NCI-H128 (cell line): ENCODE measurements around the gene CALU.

Source experiments
- DNase-seq: peaks from one replicate; lab custom pipeline; 2025; ENCODE audit not compliant: unreplicated experiment; lab: John Stamatoyannopoulos, UW

The CALU gene

GRCh38 chr7:128724743-128725142 lies 14.4 kb upstream of the CALU start:
- DNase-seq: no peak

- no peak for DNase-seq
Measured at GRCh38 chr7:128725531-128725930, 13.6 kb upstream of the CALU start.

- no peak for DNase-seq
Measured at GRCh38 chr7:128726059-128726736, 13.0 kb upstream of the CALU start.

- no peak for DNase-seq
Measured at GRCh38 chr7:128726737-128727072, 12.5 kb upstream of the CALU start.

GRCh38 chr7:128727239-128727638 lies 11.9 kb upstream of the CALU start:
- no peak for DNase-seq

GRCh38 chr7:128728598-128728997 lies 10.6 kb upstream of the CALU start:
- no peak for DNase-seq

GRCh38 chr7:128729494-128729893 lies 9.7 kb upstream of the CALU start:
- no peak for DNase-seq

GRCh38 chr7:128731184-128731583 lies 8.0 kb upstream of the CALU start:
- no peak for DNase-seq

- no peak for DNase-seq
Measured at GRCh38 chr7:128732521-128733277, 6.5 kb upstream of the CALU start.

GRCh38 chr7:128733278-128733645 lies 5.9 kb upstream of the CALU start:
- DNase-seq: no peak

- no peak for DNase-seq
Measured at GRCh38 chr7:128734890-128735289, 4.3 kb upstream of the CALU start.

- no peak for DNase-seq
Measured at GRCh38 chr7:128735436-128735835, 3.7 kb upstream of the CALU start.

GRCh38 chr7:128737441-128737840 lies 1.7 kb upstream of the CALU start:
- no peak for DNase-seq

GRCh38 chr7:128737867-128738385 lies 1.2 kb upstream of the CALU start:
- DNase-seq: no peak

- DNase-seq: peak; percentile 44
Measured at GRCh38 chr7:128738570-128739047, 550 bp upstream of the CALU start.

GRCh38 chr7:128739990-128740682 lies 977 bp downstream of the CALU start:
- DNase-seq: no peak

- DNase-seq: no peak
Measured at GRCh38 chr7:128740996-128741395, 1.8 kb downstream of the CALU start.

- no peak for DNase-seq
Measured at GRCh38 chr7:128741491-128741890, 2.3 kb downstream of the CALU start.

- no peak for DNase-seq
Measured at GRCh38 chr7:128742206-128742605, 3.0 kb downstream of the CALU start.

- DNase-seq: no peak
Measured at GRCh38 chr7:128743112-128743772, 4.1 kb downstream of the CALU start.

GRCh38 chr7:128744366-128744905 lies 5.3 kb downstream of the CALU start:
- no peak for DNase-seq
